ENCODE data around the gene LIPF. TPM values are rescaled to one million over a fixed set of nuclear protein-coding genes. Genes with fewer than 3 reads are reported as not detected.
"Not testable (repeated sequence)": the region's sequence is repeated elsewhere in the genome, so short reads cannot be mapped to it uniquely, and the experiment has no call there.

The LIPF gene
- total RNA-seq, 1 experiment from 2014 or later = not detected

- BruUV-seq (replicated peaks) = no TSS peak
- intact Hi-C loops (cut with micrococcal nuclease; ENCODE audit: unreplicated experiment) = no loop called here
- H3K4me3 Mint-ChIP-seq (ENCODE audit: low read depth, unreplicated experiment) = no peak overlapping the region
- no peaks in the 10 kb centered on the region for H3K36me3 Mint-ChIP-seq (ENCODE audit: insufficient read depth, unreplicated experiment)
- no peaks in the 10 kb centered on the region for H3K9me3 Mint-ChIP-seq (ENCODE audit: low read depth, unreplicated experiment)
- H3K27ac Mint-ChIP-seq (ENCODE audit: unreplicated experiment) = no peak overlapping the region
- H3K4me1 Mint-ChIP-seq (ENCODE audit: low read depth, unreplicated experiment) = no peaks in the 10 kb centered on the region
- H3K27me3 Mint-ChIP-seq (ENCODE audit: unreplicated experiment) = no peaks in the 10 kb centered on the region
- DNase-seq = no peak
- CTCF ChIA-PET = no interaction called here
- TF ChIP-seq, protein P1, sequence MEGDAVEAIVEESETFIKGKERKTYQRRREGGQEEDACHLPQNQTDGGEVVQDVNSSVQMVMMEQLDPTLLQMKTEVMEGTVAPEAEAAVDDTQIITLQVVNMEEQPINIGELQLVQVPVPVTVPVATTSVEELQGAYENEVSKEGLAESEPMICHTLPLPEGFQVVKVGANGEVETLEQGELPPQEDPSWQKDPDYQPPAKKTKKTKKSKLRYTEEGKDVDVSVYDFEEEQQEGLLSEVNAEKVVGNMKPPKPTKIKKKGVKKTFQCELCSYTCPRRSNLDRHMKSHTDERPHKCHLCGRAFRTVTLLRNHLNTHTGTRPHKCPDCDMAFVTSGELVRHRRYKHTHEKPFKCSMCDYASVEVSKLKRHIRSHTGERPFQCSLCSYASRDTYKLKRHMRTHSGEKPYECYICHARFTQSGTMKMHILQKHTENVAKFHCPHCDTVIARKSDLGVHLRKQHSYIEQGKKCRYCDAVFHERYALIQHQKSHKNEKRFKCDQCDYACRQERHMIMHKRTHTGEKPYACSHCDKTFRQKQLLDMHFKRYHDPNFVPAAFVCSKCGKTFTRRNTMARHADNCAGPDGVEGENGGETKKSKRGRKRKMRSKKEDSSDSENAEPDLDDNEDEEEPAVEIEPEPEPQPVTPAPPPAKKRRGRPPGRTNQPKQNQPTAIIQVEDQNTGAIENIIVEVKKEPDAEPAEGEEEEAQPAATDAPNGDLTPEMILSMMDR (IDR thresholded peaks at IDR 0.05; ENCODE audit: unreplicated experiment) = no peak
Observed at GRCh38 chr10:88661577-88661976, 2.7 kb upstream of the LIPF start.

- H3K9me3 Mint-ChIP-seq (ENCODE audit: low read depth, unreplicated experiment); BruUV-seq (replicated peaks); H3K27me3 Mint-ChIP-seq (ENCODE audit: unreplicated experiment); H3K36me3 Mint-ChIP-seq (ENCODE audit: insufficient read depth, unreplicated experiment); DNase-seq; H3K27ac Mint-ChIP-seq (ENCODE audit: unreplicated experiment); CTCF ChIA-PET; intact Hi-C loops (cut with micrococcal nuclease; ENCODE audit: unreplicated experiment); H3K4me1 Mint-ChIP-seq (ENCODE audit: low read depth, unreplicated experiment); H3K4me3 Mint-ChIP-seq (ENCODE audit: low read depth, unreplicated experiment): not testable (repeated sequence)
Observed at GRCh38 chr10:88663153-88663552, 1.1 kb upstream of the LIPF start.

DNA sequence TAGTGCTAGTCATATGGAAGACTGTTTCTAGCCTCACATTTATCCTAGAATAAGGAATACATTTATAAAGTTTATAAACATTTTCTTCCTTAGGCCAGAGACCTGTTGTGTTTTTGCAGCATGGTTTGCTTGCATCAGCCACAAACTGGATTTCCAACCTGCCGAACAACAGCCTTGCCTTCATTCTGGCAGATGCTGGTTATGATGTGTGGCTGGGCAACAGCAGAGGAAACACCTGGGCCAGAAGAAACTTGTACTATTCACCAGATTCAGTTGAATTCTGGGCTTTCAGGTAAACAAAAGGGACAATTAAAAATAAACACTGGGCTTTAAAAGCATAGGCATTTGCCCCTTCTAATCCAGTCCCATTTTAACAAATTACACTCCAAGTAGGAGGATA lies 4.2 kb downstream of the LIPF start:
- no TSS peak for BruUV-seq (replicated peaks)
- no peak overlapping the region for H3K27ac Mint-ChIP-seq (ENCODE audit: unreplicated experiment)
- H3K36me3 Mint-ChIP-seq (ENCODE audit: insufficient read depth, unreplicated experiment) = no peaks in the 10 kb centered on the region
- no peak for DNase-seq
- H3K27me3 Mint-ChIP-seq (ENCODE audit: unreplicated experiment) = no peaks in the 10 kb centered on the region
- TF ChIP-seq, protein P1 (IDR thresholded peaks at IDR 0.05; ENCODE audit: unreplicated experiment) = no peak
- peaks cover 2% of the 10 kb centered on the region for H3K9me3 Mint-ChIP-seq (ENCODE audit: low read depth, unreplicated experiment)
- CTCF ChIA-PET = no interaction called here
- H3K4me1 Mint-ChIP-seq (ENCODE audit: low read depth, unreplicated experiment) = no peaks in the 10 kb centered on the region
- intact Hi-C loops (cut with micrococcal nuclease; ENCODE audit: unreplicated experiment) = no loop called here
- no peak overlapping the region for H3K4me3 Mint-ChIP-seq (ENCODE audit: low read depth, unreplicated experiment)

GRCh38 chr10:88670497-88670896 lies 6.3 kb downstream of the LIPF start:
- Mint-ChIP-seq H3K9me3 (ENCODE audit: low read depth, unreplicated experiment) (peaks cover 2% of the 10 kb centered on the region), H3K27ac (ENCODE audit: unreplicated experiment) (no peak overlapping the region), H3K4me1 (ENCODE audit: low read depth, unreplicated experiment) (no peaks in the 10 kb centered on the region), H3K27me3 (ENCODE audit: unreplicated experiment) (no peaks in the 10 kb centered on the region), H3K4me3 (ENCODE audit: low read depth, unreplicated experiment) (no peak overlapping the region), H3K36me3 (ENCODE audit: insufficient read depth, unreplicated experiment) (no peaks in the 10 kb centered on the region)
- no TSS peak for BruUV-seq (replicated peaks)
- DNase-seq = no peak
- TF ChIP-seq, protein P1 (IDR thresholded peaks at IDR 0.05; ENCODE audit: unreplicated experiment) = no peak
- CTCF ChIA-PET = no interaction called here
- intact Hi-C loops (cut with micrococcal nuclease; ENCODE audit: unreplicated experiment) = no loop called here

GRCh38 chr10:88672041-88672440 lies 7.8 kb downstream of the LIPF start:
- CTCF ChIA-PET = no interaction called here
- intact Hi-C loops (cut with micrococcal nuclease; ENCODE audit: unreplicated experiment) = no loop called here
- no peaks in the 10 kb centered on the region for H3K36me3 Mint-ChIP-seq (ENCODE audit: insufficient read depth, unreplicated experiment)
- no peak overlapping the region for H3K4me3 Mint-ChIP-seq (ENCODE audit: low read depth, unreplicated experiment)
- BruUV-seq (replicated peaks) = no TSS peak
- TF ChIP-seq, protein P1 (IDR thresholded peaks at IDR 0.05; ENCODE audit: unreplicated experiment) = no peak
- H3K4me1 Mint-ChIP-seq (ENCODE audit: low read depth, unreplicated experiment) = no peaks in the 10 kb centered on the region
- no peaks in the 10 kb centered on the region for H3K27me3 Mint-ChIP-seq (ENCODE audit: unreplicated experiment)
- H3K27ac Mint-ChIP-seq (ENCODE audit: unreplicated experiment) = no peak overlapping the region
- H3K9me3 Mint-ChIP-seq (ENCODE audit: low read depth, unreplicated experiment) = peaks cover 2% of the 10 kb centered on the region
- DNase-seq = no peak

Measured in Calu3 (cell line).